WTC11 (cell line): ENCODE measurements around the gene AQP2. TPM values are rescaled to one million over a fixed set of nuclear protein-coding genes. Genes with fewer than 3 reads are reported as not detected.

ENCODE experiments used
- ATAC-seq: fragments of 200-7000 bp; cut with Tn5 transposase; 2 replicates; pipeline ENCODE4 v1.10.0; 2021; ENCODE audit warnings: mild to moderate bottlenecking, moderate library complexity
- CTCF ChIA-PET: fragments of 300-600 bp; sonication (Branson Sonifier 250); formaldehyde crosslinking; loops from one replicate; lab custom pipeline; 2021; ENCODE audit warnings: antibody characterized with exemption; lab: Charles Lee
- POLR2A ChIA-PET: fragments of 350-600 bp; sonication (Branson Sonifier 250); formaldehyde crosslinking; loops from one replicate; lab custom pipeline; 2021; ENCODE audit warnings: antibody characterized with exemption; lab: Charles Lee
- DNase-seq: peaks from one replicate; pipeline ENCODE4 v3.0.0; 2021; ENCODE audit warnings: low spot score
- H3K27ac Mint-ChIP-seq: 2 replicates; pipeline ENCODE4 v1.8.0; 2021; ENCODE audit warnings: mixed read lengths
- H3K27me3 Mint-ChIP-seq: 2 replicates; pipeline ENCODE4 v1.8.0; 2021; ENCODE audit warnings: low read depth, mild to moderate bottlenecking, moderate library complexity, mixed read lengths
- H3K36me3 Mint-ChIP-seq: 2 replicates; pipeline ENCODE4 v1.8.0; 2021; ENCODE audit warnings: mixed read lengths
- H3K4me1 Mint-ChIP-seq: 2 replicates; pipeline ENCODE4 v1.8.0; 2022; ENCODE audit warnings: mixed read lengths
- H3K4me3 Mint-ChIP-seq: 2 replicates; pipeline ENCODE4 v1.8.0; 2021; ENCODE audit warnings: mild to moderate bottlenecking, moderate library complexity, mixed read lengths
- H3K9me3 Mint-ChIP-seq: 2 replicates; pipeline ENCODE4 v1.8.0; 2021; ENCODE audit warnings: mixed read lengths
- MXD4 ChIP-seq: fragments of 250-450 bp; sonication (Bioruptor Pico); IDR thresholded peaks from 2 replicates; pipeline ENCODE4 v1.8.0; 2021; ENCODE audit warnings: mild to moderate bottlenecking, moderate library complexity, borderline replicate concordance
- TP53 ChIP-seq: sonication (generic); formaldehyde crosslinking; IDR thresholded peaks from 2 replicates; pipeline ENCODE4 v1.8.1; 2023; ENCODE audit warnings: mild to moderate bottlenecking, missing genetic modification reagents
- ZNF138 ChIP-seq: sonication (generic); formaldehyde crosslinking; conservative IDR thresholded peaks from 2 replicates; pipeline ENCODE4 v1.8.1; 2022; ENCODE audit warnings: mild to moderate bottlenecking, moderate library complexity, missing genetic modification reagents
- ZNF263 ChIP-seq: sonication (generic); formaldehyde crosslinking; IDR thresholded peaks from 2 replicates; pipeline ENCODE4 v1.8.1; 2022; ENCODE audit warnings: low read depth, mild to moderate bottlenecking, moderate library complexity, missing genetic modification reagents
- ZNF396 ChIP-seq: fragments of 250-450 bp; sonication (Bioruptor Pico); IDR thresholded peaks from 2 replicates; pipeline ENCODE4 v1.8.0; 2021; ENCODE audit warnings: mild to moderate bottlenecking, moderate library complexity, borderline replicate concordance
- total RNA-seq: library from RNA; stranded (reverse); gene quantifications from 3 replicates; pipeline ENCODE4 v1.2.3, GENCODE V29; 2021
- TF ChIP-seq, protein P1 (sequence below): sonication (generic); formaldehyde crosslinking; IDR thresholded peaks from 2 replicates; pipeline ENCODE4 v1.8.0; 2022; ENCODE audit warnings: mild to moderate bottlenecking, missing genetic modification reagents
- TF ChIP-seq, protein P2 (sequence below): sonication (generic); formaldehyde crosslinking; IDR thresholded peaks from 2 replicates; pipeline ENCODE4 v1.8.1; 2022; ENCODE audit warnings: missing genetic modification reagents, borderline replicate concordance
- TF ChIP-seq, protein P3 (sequence below): sonication (generic); formaldehyde crosslinking; IDR thresholded peaks from 2 replicates; pipeline ENCODE4 v1.8.1; 2022; ENCODE audit warnings: mild to moderate bottlenecking, moderate library complexity, missing genetic modification reagents
- TF ChIP-seq, protein P4 (sequence below): fragments of 250-450 bp; sonication (Bioruptor Pico); IDR thresholded peaks from 2 replicates; pipeline ENCODE4 v1.9.0; 2021; ENCODE audit warnings: mild to moderate bottlenecking
- TF ChIP-seq, protein P5 (sequence below): sonication (generic); formaldehyde crosslinking; IDR thresholded peaks from 2 replicates; pipeline ENCODE4 v1.8.0; 2022; ENCODE audit warnings: mild to moderate bottlenecking, missing genetic modification reagents
- TF ChIP-seq, protein P6 (sequence below): sonication (generic); formaldehyde crosslinking; IDR thresholded peaks from 2 replicates; pipeline ENCODE4 v1.8.1; 2023; ENCODE audit warnings: mild to moderate bottlenecking, missing genetic modification reagents, moderate library complexity
- TF ChIP-seq, protein P7 (sequence below): sonication (generic); formaldehyde crosslinking; IDR thresholded peaks from 2 replicates; pipeline ENCODE4 v1.8.1; 2023; ENCODE audit warnings: mild to moderate bottlenecking, missing genetic modification reagents, moderate library complexity

The AQP2 gene
- total RNA-seq, 1 experiment from 2014 or later = not detected

DNA sequence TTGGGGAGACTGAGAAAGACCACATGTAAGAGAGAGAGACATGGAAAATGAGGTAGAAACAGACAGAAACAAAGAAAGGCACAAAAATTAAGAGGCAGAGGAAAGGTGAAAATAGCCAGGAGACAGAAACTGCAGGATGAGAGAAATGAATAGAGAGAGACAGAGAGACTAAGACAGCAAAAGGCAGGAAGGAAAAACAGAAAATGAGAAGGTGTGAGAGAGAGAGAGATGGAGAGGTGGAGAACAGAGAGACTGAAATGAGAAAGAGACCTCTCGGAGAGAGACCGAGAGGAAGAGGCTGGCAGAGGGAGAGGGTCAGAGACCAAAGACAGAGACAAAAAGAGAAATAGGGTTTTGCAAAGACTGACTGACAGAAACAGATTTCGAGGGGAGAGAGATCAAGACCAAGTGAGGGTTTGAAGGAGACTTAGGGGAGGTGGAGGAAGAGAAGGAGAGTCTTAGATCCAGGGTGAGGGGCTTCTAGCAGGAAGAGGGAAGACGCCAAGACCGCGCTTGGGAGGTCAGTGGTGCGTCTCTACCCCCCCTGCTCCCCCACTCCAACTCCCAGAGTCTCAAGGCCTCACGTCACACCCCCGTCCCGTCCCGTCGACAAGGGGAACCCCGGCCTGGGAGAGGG, 10.1 kb downstream of the AQP2 start (continued):
- TF ChIP-seq, protein P1, sequence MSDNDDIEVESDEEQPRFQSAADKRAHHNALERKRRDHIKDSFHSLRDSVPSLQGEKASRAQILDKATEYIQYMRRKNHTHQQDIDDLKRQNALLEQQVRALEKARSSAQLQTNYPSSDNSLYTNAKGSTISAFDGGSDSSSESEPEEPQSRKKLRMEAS (CRISPR knock-in tag) = no peak
- TF ChIP-seq, protein P2, sequence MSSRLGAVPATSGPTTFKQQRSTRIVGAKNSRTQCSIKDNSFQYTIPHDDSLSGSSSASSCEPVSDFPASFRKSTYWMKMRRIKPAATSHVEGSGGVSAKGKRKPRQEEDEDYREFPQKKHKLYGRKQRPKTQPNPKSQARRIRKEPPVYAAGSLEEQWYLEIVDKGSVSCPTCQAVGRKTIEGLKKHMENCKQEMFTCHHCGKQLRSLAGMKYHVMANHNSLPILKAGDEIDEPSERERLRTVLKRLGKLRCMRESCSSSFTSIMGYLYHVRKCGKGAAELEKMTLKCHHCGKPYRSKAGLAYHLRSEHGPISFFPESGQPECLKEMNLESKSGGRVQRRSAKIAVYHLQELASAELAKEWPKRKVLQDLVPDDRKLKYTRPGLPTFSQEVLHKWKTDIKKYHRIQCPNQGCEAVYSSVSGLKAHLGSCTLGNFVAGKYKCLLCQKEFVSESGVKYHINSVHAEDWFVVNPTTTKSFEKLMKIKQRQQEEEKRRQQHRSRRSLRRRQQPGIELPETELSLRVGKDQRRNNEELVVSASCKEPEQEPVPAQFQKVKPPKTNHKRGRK (CRISPR knock-in tag) = no peak
- TF ChIP-seq ZNF138 (no peak), ZNF396 (no peak)

DNA sequence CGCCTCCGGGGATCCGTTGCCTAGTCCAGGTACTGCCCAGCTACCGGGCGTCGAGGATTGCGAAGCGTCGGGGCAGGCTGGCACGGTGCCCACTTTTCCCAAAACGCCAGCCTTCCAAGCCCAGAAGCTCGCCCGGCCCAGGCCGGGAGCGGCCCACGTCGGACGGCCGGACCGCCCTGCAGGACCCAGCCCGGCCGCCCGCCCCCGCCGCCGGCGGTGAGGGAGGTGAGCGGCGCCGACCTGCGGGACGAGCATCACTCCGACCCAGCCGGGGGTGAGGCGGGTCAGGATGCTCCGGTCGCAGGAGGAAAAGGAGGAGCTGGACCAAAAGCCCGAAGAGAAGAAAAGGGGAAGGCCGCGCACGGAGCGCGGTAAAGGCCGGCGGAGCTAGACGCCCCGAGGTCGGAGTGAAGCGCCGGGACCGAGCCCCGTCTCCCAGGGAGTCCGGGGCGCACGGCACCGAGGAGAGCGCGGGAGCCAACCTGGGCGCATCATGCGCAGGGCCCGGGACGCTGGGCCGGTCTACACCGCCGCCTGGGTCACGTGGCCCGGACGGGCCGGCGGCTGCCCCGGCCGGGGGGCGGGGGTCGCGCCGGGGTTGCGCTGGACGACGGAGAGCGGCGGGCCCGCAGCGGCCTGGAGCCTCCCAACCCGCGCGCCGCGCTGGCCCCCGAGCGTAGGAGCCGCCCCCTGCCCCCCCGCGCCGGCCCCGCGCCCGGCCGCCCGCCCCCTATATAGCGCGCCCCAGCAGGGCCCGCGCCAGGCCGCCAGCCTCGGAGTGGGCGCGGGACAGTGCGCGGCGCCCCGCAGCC, 10.8 kb downstream of the AQP2 start, which contains the start of gene AQP5:
Gene AQP5 (plus strand): TSS at position 762 of the 812 bp plus-strand sequence. CDS start 146 bp downstream, outside the sequence.
- peaks cover 68% of the 10 kb centered on the region for H3K27me3 Mint-ChIP-seq
- POLR2A ChIA-PET = interaction anchor here (1.0 kb wide), 1 partner anchor 72 kb away, joined by 4 read pairs; no protein-coding TSS in a partner anchor
- peak; percentile 47 for ATAC-seq

More for the DNA sequence above, 10.8 kb downstream of the AQP2 start, which contains the start of gene AQP5:
- Mint-ChIP-seq H3K9me3 (no peaks in the 10 kb centered on the region), H3K36me3 (no peaks in the 10 kb centered on the region), H3K27ac (no peak within 1 kb of the TSS), H3K4me3 (peak within 1 kb of the TSS; percentile 65), H3K4me1 (peaks cover 24% of the 10 kb centered on the region)
- peak; percentile 49 for DNase-seq
- CTCF ChIA-PET = interaction anchor here (0.6 to 4.9 kb wide), 11 partner anchors 12 to 184 kb away, joined by 3 to 61 read pairs (median 3); no protein-coding TSS in a partner anchor
- TF ChIP-seq ZNF263 (CRISPR knock-in tag) (peak; percentile 31; the same call in 1 of the 2 replicates), MXD4 (no peak), TP53 (CRISPR knock-in tag) (no peak)
- TF ChIP-seq, protein P3, sequence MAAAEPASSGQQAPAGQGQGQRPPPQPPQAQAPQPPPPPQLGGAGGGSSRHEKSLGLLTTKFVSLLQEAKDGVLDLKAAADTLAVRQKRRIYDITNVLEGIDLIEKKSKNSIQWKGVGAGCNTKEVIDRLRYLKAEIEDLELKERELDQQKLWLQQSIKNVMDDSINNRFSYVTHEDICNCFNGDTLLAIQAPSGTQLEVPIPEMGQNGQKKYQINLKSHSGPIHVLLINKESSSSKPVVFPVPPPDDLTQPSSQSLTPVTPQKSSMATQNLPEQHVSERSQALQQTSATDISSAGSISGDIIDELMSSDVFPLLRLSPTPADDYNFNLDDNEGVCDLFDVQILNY = peak; percentile 48; the same call in 1 of the 2 replicates
- TF ChIP-seq, protein P4, sequence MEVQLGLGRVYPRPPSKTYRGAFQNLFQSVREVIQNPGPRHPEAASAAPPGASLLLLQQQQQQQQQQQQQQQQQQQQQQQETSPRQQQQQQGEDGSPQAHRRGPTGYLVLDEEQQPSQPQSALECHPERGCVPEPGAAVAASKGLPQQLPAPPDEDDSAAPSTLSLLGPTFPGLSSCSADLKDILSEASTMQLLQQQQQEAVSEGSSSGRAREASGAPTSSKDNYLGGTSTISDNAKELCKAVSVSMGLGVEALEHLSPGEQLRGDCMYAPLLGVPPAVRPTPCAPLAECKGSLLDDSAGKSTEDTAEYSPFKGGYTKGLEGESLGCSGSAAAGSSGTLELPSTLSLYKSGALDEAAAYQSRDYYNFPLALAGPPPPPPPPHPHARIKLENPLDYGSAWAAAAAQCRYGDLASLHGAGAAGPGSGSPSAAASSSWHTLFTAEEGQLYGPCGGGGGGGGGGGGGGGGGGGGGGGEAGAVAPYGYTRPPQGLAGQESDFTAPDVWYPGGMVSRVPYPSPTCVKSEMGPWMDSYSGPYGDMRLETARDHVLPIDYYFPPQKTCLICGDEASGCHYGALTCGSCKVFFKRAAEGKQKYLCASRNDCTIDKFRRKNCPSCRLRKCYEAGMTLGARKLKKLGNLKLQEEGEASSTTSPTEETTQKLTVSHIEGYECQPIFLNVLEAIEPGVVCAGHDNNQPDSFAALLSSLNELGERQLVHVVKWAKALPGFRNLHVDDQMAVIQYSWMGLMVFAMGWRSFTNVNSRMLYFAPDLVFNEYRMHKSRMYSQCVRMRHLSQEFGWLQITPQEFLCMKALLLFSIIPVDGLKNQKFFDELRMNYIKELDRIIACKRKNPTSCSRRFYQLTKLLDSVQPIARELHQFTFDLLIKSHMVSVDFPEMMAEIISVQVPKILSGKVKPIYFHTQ (CRISPR knock-in tag) = no peak
- TF ChIP-seq, protein P5, sequence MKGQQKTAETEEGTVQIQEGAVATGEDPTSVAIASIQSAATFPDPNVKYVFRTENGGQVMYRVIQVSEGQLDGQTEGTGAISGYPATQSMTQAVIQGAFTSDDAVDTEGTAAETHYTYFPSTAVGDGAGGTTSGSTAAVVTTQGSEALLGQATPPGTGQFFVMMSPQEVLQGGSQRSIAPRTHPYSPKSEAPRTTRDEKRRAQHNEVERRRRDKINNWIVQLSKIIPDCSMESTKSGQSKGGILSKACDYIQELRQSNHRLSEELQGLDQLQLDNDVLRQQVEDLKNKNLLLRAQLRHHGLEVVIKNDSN (CRISPR knock-in tag) = peak; percentile 80
- TF ChIP-seq, protein P6, sequence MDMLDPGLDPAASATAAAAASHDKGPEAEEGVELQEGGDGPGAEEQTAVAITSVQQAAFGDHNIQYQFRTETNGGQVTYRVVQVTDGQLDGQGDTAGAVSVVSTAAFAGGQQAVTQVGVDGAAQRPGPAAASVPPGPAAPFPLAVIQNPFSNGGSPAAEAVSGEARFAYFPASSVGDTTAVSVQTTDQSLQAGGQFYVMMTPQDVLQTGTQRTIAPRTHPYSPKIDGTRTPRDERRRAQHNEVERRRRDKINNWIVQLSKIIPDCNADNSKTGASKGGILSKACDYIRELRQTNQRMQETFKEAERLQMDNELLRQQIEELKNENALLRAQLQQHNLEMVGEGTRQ (CRISPR knock-in tag) = peak; percentile 93
- TF ChIP-seq, protein P7, sequence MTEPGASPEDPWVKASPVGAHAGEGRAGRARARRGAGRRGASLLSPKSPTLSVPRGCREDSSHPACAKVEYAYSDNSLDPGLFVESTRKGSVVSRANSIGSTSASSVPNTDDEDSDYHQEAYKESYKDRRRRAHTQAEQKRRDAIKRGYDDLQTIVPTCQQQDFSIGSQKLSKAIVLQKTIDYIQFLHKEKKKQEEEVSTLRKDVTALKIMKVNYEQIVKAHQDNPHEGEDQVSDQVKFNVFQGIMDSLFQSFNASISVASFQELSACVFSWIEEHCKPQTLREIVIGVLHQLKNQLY (CRISPR knock-in tag) = no peak
